ENCODE measurements around the gene PRG3. TPM values are rescaled to one million over a fixed set of nuclear protein-coding genes. Genes with fewer than 3 reads are reported as not detected.
A peak's percentile ranks its signal among the peaks of the same experiment; 100 is the strongest.

Gene PRG3, protein sequence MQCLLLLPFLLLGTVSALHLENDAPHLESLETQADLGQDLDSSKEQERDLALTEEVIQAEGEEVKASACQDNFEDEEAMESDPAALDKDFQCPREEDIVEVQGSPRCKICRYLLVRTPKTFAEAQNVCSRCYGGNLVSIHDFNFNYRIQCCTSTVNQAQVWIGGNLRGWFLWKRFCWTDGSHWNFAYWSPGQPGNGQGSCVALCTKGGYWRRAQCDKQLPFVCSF
- not detected for total RNA-seq
- long read RNA-seq = 0 reads

DNA sequence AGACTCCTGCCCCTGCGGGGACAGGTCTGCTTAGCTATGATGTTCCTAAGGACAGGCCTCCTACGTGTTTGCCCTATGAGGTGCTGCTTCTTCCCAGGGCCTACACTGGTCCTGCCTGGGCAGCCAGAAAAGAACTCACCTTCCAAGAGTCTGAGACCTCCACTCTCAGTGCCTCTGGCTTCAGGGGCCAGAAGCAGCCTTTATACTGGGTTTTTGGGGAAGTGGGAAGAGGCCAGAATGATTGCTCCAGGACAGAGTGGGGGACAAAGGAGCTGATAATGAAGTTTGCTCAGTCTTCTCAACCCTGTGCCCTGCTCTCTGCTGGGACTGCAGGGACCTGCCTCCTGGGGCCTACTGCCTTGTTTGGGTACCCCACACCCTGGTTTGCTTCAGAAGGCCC lies at the start of gene PRG3:
TSS of gene PRG3 (minus strand) at position 176 of the 400 bp plus-strand sequence. CDS start 442 bp downstream, outside the sequence.
- ATAC-seq (no peak), DNase-seq (no peak)
- intact Hi-C loops (cut with DNase I) = no loop called here

DNA sequence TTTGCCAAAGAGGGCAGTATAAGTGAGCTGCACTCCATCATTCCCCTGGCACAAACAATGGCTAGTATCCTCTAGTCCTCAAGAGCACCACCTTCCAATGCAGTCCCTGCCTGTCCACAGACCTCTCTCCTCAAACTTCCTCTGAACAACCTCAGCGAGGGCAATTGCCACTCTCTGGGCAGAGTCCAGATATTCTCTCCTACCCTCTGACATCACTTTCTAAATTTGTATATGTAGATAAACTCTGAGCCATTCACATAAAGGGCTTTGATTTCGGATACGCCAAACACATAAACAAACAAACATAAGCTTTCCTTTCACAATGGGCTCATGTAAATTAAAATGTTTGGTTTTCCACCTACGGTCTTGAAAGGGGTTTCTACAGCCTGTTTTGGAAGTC lies 49.0 kb upstream of the PRG3 start:
- ATAC-seq (no peak), DNase-seq (no peak)
- intact Hi-C loops (cut with DNase I) = no loop called here

DNA sequence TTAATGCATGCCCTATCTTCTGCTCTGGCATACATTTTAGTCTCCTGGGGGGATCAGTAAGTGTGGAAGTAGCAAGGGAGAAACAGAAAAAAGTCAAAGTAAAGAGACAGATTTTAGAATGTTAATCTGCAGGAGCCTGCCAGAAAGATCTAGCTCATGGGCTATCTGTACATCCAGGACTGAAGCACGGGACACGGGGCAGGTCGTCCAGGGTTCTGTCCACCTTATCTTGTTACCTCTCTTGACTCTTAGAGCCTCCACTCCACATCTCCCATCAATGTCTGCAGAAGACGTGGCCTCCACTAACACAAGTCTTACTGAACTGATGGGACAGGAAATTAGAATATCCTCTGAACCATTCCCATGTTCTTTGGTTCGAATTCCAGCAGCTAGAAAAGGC lies 47.7 kb upstream of the PRG3 start:
- intact Hi-C loops (cut with DNase I) = no loop called here
- ATAC-seq (no peak), DNase-seq (no peak)

DNA sequence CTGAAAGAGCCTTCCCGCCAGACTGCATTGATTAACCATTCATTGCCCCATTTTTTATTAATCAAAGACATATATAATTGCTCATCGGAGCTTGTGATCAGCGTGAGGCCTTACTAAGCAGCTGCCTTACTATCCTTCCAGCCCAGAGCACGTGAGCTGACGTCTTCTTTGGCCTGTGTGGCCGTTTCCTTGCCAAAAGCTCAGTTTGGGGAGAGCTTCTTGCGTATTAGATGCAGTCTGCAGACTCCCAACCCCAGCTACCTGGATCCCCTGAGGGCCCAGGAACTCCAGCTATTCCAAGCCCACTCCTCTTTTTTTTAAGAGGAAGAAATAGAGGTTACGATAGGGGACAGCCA lies 46.8 kb upstream of the PRG3 start:
- intact Hi-C loops (cut with DNase I) = no loop called here
- DNase-seq (peak; percentile 76), ATAC-seq (peak; percentile 41 to 45)

DNA sequence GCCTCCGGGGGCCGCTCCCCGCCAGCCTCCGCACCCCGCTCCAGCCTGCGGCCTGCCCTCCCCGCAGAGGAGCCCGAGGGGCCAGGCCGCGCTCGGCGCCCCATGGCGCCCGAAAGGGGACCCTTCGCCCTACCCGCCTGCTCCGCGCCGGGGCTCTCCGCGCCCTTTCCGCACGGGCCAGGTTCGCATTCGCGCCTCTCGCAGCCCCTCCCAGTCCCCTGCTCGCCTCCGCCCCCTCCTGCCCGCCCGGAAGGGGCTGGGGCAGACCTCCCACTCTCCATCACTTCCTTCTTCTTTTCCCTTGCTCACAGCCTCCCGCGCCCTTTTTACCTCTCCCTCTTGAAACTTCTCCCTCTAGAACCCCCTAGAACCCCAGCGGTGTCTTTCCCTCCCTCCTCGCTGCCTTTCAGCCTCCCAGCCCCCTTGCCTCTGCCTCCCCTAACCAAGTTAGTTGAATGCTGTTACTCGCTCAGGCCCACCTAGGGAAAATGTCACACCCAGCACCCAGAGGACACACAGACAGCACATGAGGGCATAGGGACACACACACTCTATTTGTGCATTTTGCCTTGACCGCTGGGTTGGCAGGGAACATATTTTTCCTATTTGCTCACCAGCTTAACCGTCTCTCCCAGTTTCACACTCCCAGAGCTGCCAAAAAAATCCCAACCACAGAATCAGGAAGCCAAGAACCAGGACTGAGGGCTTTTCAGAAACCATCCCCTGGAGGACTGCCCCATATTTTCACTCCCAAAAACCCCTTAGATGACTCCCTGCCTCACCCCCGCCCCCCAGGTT lies 46.2 kb upstream of the PRG3 start, which contains the start of gene SLC43A3:
TSS of gene SLC43A3 (minus strand) at position 193 of the 798 bp plus-strand sequence. CDS start 949 bp downstream, outside the sequence.
- intact Hi-C loops (cut with DNase I) = no loop called here
- peak; percentile 72 to 82 for ATAC-seq

DNA sequence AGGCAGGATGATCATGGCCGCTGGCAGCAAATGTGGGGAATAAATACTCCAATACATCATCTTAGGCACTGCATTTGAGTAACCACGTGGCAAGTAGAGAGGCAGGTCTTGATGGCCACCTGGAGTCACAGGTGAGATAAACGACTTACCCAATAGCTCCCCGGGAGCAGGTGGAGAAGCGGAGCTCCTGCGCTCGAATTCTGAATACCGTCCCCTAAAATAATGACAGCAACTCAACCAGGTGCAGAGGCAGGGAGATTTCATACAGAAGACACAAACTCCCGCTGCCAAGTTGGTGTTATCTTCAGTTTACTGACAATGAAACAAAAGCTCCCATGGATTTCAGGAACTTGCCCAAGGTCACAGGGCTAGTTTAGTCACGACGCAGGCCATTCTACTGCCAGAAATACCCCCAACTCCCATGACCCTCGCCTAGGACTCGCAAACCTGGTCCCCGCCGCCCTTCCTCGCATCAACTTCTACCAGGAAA lies 45.5 kb upstream of the PRG3 start:
- intact Hi-C loops (cut with DNase I) = no loop called here
- DNase-seq (no peak), ATAC-seq (no peak)

More for the DNA sequence above, 46.2 kb upstream of the PRG3 start, which contains the start of gene SLC43A3:
- peak; percentile 74 for DNase-seq

DNA sequence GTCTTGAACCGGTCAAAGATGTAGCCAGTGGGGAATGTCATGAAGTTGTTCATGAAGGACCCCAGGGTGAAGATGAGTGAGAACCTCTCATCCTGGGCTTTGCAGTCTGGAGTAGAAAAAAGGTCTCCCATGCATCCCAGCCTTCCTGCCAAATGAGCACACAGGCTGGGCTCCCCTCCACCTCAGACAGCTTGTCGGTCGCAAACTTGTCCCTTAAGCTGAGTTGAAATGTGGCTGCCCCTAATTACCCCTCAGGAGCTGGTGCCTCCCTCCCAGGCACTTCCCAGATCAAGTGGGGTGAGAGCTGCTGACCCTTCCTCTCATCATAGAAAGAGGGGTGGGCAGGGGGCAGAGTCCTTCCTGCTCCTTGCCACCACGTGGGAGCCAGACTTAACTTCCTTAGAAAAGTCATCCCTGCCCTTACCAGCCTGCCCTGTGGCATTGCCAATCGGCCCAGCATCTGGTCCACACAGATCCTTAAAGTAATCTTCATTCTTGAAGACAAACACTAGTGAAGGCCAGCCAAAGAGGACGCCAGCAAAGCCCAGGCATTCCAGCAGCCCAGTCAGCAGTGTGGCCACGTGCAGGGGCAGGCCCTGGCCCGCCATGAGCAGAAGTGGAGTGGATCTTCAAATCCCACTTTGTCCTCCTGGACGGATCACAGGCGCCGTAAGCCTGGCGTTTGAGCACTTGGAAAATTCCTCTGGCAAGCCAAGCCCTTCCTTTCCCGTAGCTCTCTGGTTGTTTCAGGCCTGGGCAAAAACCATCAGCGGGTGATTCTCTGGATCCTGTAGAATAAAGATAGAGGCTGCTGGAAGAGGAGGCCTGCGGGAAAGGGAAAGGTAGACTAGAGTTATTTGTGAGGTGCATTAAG lies 44.9 kb upstream of the PRG3 start:
- peak; percentile 80 for DNase-seq
- intact Hi-C loops (cut with DNase I) = no loop called here
- peak; percentile 30 to 33 for ATAC-seq

DNA sequence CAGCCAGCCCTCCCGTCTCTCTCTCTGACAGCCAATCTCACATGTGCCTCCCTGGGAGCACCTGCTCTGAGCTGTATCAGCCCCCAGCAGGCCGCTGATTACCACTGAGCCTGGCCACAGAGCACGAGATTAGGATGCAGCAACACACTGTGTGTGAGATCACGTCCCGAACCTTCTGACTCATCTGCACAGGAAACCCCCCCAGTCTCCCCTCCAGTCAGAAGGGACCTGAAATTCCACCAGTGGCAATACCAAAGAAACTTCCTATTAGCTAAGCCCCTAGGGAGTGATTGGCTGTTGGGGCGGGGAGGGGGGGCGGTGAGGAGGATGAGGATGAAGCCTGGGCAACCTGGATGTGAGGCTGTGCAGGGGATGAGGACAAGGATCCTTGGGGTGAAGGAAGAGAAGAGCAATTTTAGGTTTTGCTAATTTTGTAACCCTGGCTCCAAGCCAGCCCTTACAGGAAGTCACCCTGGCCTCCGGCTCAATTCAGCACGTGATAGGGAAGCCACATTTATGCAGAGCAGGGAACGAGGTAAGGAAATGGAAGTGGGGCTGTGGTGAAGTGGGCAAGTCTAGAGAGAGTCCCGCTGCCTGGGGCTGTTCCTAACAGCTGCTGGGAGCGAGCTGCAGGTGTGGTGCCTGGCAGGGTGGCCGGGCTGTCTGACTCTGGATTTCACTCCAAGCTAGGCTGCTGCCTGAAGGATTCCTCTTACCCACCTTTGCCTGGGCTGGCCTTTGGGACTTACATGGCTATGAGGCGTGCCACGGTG lies 44.0 kb upstream of the PRG3 start:
- DNase-seq (peak; percentile 85), ATAC-seq (peak; percentile 48 to 68)
- intact Hi-C loops (cut with DNase I) = no loop called here

DNA sequence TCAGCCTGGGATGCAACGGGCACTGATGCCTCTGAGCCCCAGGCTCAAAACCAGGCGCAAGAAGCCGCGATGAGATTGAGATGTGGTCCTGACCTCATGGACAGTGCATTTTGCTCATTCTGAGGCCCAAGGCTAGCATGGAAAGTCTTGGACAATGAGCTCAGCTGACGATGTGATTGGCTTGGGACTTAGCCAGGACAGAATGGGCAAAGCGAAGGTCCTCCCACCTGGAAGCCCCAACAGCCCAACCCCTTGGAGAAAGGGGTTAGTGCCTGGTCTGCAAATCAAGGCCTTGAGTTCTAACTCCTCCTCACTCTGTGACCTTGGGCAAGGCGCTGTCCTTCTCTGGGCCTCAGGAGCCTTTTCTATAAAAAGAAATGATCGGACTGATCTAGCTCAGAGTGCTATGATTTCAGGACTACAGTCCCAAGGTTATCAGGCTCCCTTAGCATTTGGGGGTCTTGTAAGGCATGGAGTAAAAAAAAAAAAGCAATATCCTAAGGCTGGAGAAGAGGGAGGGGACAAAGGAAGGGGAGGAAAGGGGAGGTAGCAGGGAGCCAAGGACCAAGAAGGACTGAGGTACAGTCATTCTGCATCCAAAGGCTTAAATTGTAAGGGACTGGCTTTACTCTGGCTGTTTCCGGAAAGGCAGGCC lies 43.3 kb upstream of the PRG3 start:
- intact Hi-C loops (cut with DNase I) = no loop called here
- ATAC-seq = no peak
- DNase-seq = no peak

DNA sequence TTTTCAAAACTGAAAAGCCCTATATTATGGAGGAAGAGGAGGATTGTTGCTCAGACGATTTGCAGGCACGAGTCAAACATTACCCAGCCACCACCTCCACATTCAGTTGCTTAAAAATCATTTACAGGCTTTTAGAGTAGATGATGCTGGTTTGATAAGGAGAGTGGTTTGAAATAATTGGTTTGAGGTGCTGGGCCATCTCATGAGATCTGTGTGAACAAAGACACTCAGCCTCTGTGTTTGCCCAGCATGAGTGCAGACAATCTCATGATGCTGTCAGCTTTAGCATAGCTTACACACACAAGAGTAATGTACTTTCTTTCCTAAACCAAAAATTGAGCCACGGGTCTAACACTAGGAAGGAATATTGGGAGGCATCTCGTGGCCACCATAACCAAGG lies 41.7 kb upstream of the PRG3 start:
- DNase-seq (no peak), ATAC-seq (no peak)
- intact Hi-C loops (cut with DNase I) = no loop called here

DNA sequence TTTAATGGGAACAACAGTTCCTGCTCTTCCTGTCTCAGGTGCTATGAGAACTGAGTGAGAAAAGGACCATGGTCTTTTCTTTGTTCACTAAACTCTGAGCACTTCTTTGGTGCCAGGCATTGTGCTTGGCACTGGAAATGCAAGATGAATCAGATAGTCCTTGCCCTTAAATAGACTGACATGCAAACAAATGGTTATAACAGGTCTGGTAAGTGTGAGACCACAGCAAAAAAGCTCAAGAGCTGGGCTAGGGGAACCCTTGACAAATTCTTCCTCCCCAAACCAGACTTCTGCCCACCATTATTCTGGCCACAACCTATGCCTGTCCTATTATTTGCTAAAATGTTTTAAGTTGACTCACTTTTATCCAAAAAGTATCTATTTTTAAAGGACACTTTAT lies 40.9 kb upstream of the PRG3 start:
- ATAC-seq (no peak), DNase-seq (no peak)
- intact Hi-C loops (cut with DNase I) = no loop called here

DNA sequence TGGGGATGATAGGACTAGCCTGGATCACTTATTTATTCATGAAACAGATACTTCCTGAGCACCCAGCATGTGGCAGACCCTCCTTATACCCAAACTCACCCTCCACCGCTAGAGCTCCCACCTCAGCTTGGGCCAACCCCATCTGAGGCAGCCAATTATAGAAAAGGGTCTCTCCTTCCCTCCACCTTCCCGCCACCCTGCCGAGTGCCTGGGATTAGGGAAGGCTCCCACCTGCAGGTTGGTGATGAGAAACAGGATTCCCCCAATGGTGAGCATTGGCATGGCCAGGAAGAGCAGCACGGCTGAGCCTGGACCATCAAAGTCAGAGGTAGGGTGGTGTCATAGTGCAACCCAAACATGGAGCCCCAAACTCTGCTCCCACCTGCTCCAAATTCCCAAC lies 40.1 kb upstream of the PRG3 start:
- ATAC-seq (no peak), DNase-seq (no peak)
- intact Hi-C loops (cut with DNase I) = no loop called here

DNA sequence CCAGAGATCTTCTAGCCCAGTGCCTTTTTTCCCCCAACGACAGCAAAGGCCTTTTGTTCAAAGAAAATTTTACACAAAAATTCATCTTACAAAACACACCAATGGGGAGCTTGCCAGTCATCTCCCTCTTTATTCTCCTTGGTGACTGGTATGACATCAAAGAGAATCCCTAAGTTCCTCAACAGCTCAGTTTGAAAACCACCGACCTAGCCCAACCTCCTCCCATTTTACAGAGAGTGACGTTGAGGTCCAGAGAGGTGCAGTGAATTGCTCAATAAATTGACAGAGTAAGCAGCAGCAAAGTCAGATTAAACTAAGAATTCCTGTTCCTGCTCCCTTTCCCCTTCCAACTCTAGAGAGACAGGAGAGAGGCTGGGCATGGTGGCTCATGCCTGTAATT lies 38.2 kb upstream of the PRG3 start:
- intact Hi-C loops (cut with DNase I) = no loop called here
- no peak for DNase-seq
- no peak for ATAC-seq

DNA sequence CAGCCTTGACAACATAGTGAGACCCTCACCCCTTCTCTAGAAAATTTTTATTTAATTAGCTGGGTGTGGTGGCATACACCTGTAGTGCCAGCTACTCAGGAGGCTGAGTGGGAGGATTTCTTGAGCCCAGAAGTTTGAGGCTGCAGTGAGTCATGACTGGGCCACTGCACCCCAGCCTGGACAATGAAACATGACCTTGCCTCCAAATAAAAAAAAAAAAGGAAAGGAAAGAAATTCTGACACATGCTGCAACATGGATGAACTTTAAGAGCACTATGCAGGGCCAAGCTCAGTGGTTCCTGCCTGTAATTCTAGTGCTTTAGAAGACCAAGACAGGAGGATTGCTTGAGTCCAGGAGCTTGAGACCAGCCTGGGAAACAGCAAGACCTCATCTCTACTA lies 37.2 kb upstream of the PRG3 start:
- no peak for ATAC-seq
- intact Hi-C loops (cut with DNase I) = no loop called here
- DNase-seq = no peak

DNA sequence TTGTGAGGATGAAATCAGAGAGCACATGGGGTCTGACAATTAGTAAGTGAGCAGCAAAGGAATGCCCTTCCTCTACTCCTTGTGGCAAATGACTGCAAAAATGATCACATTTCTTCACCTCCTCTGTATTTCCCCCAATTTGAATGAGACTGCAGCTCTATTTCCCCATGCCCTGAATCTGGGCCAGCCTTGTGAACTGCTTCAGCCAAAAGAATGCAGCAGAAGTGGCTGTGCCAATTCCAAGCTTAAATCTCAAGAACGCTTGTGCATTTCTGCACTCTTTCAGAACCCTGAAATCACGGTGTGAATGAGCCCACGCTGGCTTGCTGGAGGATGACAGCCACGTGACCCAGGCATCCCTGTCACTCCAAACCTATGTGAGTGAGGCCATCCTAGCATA lies 36.1 kb upstream of the PRG3 start:
- intact Hi-C loops (cut with DNase I) = no loop called here
- DNase-seq (no peak), ATAC-seq (peak; percentile 48 to 80)

DNA sequence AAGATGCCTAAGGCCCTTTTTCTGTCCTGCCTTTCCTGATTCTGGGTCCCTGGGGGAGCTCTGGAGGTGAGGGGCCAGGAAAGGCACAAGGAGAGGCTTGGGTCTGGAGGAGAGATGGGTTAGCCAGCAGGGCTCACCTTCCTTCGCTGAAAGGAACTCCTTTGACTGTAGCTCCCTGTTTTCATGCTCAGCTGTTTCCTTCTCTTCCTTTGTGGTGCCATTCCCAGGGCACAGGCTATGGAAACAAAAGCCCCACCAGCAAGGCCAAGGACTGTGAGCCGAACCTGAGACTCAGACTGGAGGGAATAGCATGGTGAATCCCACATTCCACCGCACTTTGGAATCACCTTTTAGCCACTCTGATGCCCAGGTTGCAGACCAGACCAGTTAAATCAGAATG lies 35.5 kb upstream of the PRG3 start:
- no peak for ATAC-seq
- intact Hi-C loops (cut with DNase I) = no loop called here
- no peak for DNase-seq

DNA sequence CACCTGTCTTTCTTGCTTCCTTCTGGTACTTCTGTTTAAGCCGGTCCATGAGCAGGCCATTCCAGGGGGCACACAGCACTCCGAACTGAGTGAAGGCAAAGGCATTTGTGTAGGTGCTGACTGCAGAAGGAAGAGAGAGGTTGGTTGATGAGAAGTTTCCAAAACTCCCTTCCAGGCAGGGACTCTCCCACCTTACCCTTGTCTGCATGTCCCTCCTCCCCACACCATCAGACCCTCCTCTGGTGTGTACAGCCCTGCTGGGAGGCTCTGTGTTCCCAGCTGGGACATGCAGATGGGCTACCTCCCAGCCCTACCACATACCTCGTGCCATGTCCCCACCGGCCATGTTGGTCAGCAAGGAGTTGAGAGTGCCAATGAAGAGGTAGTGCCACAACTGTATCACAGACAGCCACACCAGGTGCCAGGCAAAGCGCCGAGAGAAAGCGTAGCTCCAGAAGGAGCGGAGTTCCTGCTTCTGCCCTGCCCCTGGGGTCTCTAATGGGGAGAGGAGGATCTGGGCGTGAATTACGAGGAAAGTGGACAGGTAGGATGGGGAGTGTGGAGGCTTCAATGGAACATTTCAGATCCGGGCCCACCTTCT lies 33.8 kb upstream of the PRG3 start:
- DNase-seq (no peak), ATAC-seq (no peak)
- intact Hi-C loops (cut with DNase I) = no loop called here

DNA sequence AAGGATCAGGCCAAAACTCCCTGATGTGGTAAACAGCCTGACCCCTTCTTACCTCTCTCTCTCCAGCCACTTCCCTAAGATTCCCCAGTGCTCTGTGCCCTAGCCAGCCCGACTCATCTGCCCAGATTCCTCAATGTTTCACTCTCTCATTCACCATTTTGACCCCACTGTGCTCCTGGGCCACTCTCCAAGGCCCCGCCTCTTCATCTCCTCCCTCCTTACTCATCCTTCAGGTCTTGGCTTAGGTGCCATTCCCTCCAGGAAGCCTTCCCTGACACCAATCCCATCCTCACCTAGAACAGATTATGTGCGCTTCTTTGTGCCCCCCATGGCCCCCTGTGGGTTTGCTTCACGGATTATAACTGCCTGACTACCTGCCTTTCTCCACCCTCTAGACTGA lies 32.7 kb upstream of the PRG3 start:
- no peak for DNase-seq
- ATAC-seq = no peak
- intact Hi-C loops (cut with DNase I) = no loop called here

Measured in left cardiac atrium (tissue), 4 donors.